ENCODE measurements around the gene SCAF8. TPM values are rescaled to one million over a fixed set of nuclear protein-coding genes. Genes with fewer than 3 reads are reported as not detected.

The SCAF8 gene
- total RNA-seq, 2 donors from 2014 or later, result 40.2 to 45.0 TPM

DNA sequence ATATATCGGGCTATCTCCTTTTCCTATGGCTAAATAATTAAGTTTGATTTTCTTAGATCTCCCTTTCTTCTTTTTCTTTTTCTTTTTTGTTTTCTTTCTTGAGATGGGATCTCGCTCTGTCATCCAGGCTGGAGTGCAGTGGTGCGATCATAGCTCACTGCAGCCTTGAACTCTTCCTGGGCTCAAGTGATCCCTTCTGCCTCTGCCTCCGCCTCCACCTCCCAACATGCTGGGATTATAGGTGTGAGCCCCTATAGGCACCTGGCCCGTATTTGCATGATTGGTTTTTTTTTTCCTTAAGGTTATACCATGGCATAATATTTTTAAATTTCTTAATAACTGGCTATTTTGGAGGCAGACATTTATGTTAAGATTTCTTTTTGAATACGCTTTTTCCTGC is 106.3 kb downstream of the SCAF8 start:
- no peak for ATAC-seq (replicated peaks in 1 of 2)
- peaks cover 10% of the 10 kb centered on the region for H3K4me1 Mint-ChIP-seq (ENCODE audit: low read depth)

DNA sequence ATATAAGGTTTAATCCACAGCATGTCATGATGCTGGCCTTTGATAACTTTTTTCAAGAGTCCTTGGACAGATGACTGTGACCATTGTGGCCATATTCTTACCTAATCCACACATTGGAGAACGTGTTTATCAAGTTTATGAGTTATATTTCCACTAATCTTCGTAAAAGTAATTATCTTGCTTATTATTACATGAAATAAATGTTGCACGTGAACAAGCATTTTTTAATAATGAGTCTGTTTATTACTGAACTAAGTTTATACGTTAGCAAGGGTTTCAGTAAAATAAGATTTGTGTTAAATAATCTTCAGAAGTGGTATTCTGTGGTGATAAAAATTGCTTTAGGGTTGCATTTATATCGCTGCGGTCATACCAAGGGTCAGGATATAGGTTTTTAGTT is 107.1 kb downstream of the SCAF8 start:
- Mint-ChIP-seq H3K36me3 (ENCODE audit: insufficient read depth in 2 of 2) (peaks cover 0 to 5% of the 10 kb centered on the region in 2 donors), H3K4me1 (ENCODE audit: low read depth) (peaks cover 10% of the 10 kb centered on the region)

More for the DNA sequence above, 106.3 kb downstream of the SCAF8 start:
- H3K27ac Mint-ChIP-seq, result no peak overlapping the region
- no peak overlapping the region for H3K4me3 Mint-ChIP-seq
- no peaks in the 10 kb centered on the region for H3K9me3 Mint-ChIP-seq
- DNase-seq, result no peak
- no peaks in the 10 kb centered on the region for H3K27me3 Mint-ChIP-seq (ENCODE audit: low read depth)
- H3K36me3 Mint-ChIP-seq (ENCODE audit: insufficient read depth in 2 of 2), result peaks cover 0 to 5% of the 10 kb centered on the region in 2 donors

DNA sequence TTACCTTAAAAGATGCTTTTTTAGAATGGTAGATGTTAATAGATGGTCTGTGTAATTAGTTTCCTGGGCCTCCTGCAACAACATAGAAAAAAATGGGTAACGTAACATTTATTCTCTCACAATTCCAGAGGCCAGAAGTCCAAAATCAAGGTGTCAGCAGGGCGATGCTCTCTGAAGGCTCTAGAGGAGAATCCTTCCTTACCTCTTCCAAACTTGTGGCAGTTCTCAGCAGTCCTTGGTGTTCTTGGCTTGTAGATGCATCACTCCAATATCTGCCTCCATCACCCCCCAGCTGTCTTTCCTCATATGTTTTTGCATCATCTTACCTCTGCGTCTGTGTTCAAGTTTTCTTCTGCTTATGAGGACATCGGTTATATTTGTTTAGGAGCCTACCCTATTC is 107.9 kb downstream of the SCAF8 start:
- no peaks in the 10 kb centered on the region for H3K27me3 Mint-ChIP-seq (ENCODE audit: low read depth)
- ATAC-seq (replicated peaks in 1 of 2) (no peak), DNase-seq (no peak)
- no peaks in the 10 kb centered on the region for H3K9me3 Mint-ChIP-seq
- H3K4me1 Mint-ChIP-seq (ENCODE audit: low read depth), result peaks cover 10% of the 10 kb centered on the region
- no peak overlapping the region for H3K4me3 Mint-ChIP-seq
- H3K27ac Mint-ChIP-seq, result no peak overlapping the region
- H3K36me3 Mint-ChIP-seq (ENCODE audit: insufficient read depth in 2 of 2), result peaks cover 0 to 5% of the 10 kb centered on the region in 2 donors

More for the DNA sequence above, 107.1 kb downstream of the SCAF8 start:
- Mint-ChIP-seq H3K9me3 (no peaks in the 10 kb centered on the region), H3K27me3 (ENCODE audit: low read depth) (no peaks in the 10 kb centered on the region), H3K4me3 (no peak overlapping the region), H3K27ac (no peak overlapping the region)
- DNase-seq (no peak), ATAC-seq (replicated peaks in 1 of 2) (no peak)

DNA sequence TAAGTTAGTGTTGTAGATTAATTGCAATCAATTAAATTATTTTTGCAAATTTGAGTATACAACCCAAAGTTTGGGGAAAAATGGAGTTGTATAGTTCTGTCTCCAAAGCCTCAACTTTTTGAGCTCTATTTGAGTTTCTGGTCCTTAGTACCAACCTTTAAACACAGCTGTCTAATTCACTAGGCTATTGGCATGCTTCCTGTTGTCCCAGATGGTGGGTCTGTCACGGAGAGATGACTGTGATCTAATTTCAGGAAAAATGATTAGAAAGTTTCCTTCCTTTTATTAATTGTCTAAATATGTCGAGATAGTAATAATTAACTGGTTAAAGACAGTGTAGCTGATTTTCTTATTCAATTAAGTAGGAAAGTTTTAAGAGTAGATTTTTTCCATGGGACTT is 109.6 kb downstream of the SCAF8 start:
- H3K9me3 Mint-ChIP-seq, result no peaks in the 10 kb centered on the region
- ATAC-seq (replicated peaks in 1 of 2) (no peak), DNase-seq (no peak)
- no peak overlapping the region for H3K27ac Mint-ChIP-seq
- no peaks in the 10 kb centered on the region for H3K27me3 Mint-ChIP-seq (ENCODE audit: low read depth)
- H3K4me1 Mint-ChIP-seq (ENCODE audit: low read depth), result peaks cover 10% of the 10 kb centered on the region
- peaks cover 0 to 7% of the 10 kb centered on the region in 2 donors for H3K36me3 Mint-ChIP-seq (ENCODE audit: insufficient read depth in 2 of 2)
- H3K4me3 Mint-ChIP-seq, result no peak overlapping the region

DNA sequence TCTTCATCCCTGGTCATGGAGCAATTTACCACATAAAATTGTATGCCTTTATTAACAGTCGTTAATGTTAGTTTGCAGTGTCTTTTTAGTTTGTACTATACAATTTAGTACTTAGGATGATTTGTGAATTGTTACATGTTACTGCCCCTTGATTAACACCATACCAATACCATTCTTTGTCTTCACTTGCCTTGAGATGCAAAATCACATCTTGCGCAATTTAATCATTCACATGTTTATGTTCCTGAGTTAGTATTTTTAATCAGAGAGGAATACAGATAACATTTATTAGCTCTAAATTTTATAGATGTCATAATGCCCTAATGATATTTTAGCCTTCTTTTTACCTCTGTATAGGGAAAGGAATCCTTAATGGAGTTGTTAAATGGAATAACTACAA is 114.1 kb downstream of the SCAF8 start:
- H3K4me1 Mint-ChIP-seq (ENCODE audit: low read depth), result peaks cover 27% of the 10 kb centered on the region
- no peak for ATAC-seq (replicated peaks in 1 of 2)

DNA sequence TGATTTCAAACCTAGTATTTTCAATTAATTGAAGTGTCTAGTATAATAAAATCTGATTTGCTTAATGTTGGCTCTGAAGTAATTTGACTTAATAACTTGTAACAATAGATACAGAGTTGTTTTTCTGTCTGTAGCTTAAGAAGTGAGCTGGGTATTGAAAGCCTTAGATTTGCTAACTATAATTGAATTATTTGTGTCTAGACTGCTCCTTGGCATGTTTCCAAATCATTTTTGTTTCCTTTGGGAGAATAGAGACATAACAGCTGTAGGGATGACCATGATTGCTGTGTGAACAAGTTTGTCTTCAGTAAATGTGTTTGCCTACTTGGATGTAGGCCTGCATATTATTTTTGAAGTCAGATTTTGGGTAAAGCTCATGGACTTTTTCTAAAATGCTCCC is 115.4 kb downstream of the SCAF8 start:
- Mint-ChIP-seq H3K4me1 (ENCODE audit: low read depth) (peaks cover 29% of the 10 kb centered on the region), H3K4me3 (no peak overlapping the region), H3K9me3 (no peaks in the 10 kb centered on the region), H3K36me3 (ENCODE audit: insufficient read depth in 2 of 2) (peaks cover 6 to 15% of the 10 kb centered on the region in 2 donors), H3K27ac (peak overlapping the region; percentile 17), H3K27me3 (ENCODE audit: low read depth) (no peaks in the 10 kb centered on the region)
- ATAC-seq (replicated peaks in 1 of 2), result no peak
- DNase-seq, result no peak

More for the DNA sequence above, 114.1 kb downstream of the SCAF8 start:
- Mint-ChIP-seq H3K27ac (peak overlapping the region; percentile 16), H3K9me3 (no peaks in the 10 kb centered on the region), H3K36me3 (ENCODE audit: insufficient read depth in 2 of 2) (peaks cover 3 to 10% of the 10 kb centered on the region in 2 donors), H3K4me3 (no peak overlapping the region), H3K27me3 (ENCODE audit: low read depth) (no peaks in the 10 kb centered on the region)
- no peak for DNase-seq

DNA sequence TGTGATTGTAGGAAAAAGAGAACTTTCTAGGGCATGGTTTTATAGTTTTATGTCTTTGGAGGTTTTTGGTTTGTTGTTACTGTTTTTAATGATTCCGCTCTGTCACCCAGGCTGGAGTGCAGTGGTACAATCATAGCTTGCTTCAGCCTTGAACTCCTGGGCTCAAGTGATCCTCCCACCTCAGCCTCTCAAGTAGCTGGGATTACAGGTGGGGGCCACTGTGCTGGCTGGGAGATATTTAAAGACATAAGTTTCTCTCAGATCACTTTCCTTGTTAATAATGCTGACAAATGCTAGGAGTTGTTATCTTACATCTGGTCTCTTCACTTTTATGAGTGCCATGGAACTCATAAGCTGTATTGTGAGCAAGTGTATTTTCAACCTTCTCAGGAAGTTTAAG is 116.3 kb downstream of the SCAF8 start:
- peaks cover 6 to 15% of the 10 kb centered on the region in 2 donors for H3K36me3 Mint-ChIP-seq (ENCODE audit: insufficient read depth in 2 of 2)
- no peak overlapping the region for H3K27ac Mint-ChIP-seq
- H3K4me3 Mint-ChIP-seq, result no peak overlapping the region
- no peak for ATAC-seq (replicated peaks in 1 of 2)
- H3K4me1 Mint-ChIP-seq (ENCODE audit: low read depth), result peaks cover 24% of the 10 kb centered on the region
- DNase-seq, result no peak
- H3K27me3 Mint-ChIP-seq (ENCODE audit: low read depth), result no peaks in the 10 kb centered on the region
- no peaks in the 10 kb centered on the region for H3K9me3 Mint-ChIP-seq

DNA sequence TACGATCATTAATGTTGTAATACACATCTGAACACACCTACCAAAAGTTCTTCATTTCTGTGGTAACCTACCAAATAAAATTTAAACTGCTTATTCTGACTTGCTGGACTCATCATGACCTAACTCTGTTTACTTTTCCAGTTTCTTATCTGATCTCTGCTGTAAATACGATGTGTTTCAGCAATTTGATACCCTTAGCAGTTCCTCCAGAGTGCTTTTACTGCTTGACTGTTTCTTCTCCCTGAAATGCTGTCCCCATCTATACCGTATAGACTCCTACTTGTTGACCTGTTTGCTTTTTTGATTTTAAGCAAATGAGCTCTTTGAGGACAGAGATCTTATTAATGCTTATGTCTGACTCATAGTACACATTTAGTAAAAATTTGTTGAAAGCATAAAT is 119.5 kb downstream of the SCAF8 start:
- ATAC-seq (replicated peaks in 1 of 2) (no peak), DNase-seq (no peak)
- Mint-ChIP-seq H3K27ac (peak overlapping the region; percentile 11), H3K27me3 (ENCODE audit: low read depth) (no peaks in the 10 kb centered on the region), H3K9me3 (no peaks in the 10 kb centered on the region), H3K4me3 (no peak overlapping the region), H3K4me1 (ENCODE audit: low read depth) (peaks cover 27% of the 10 kb centered on the region), H3K36me3 (ENCODE audit: insufficient read depth in 2 of 2) (peaks cover 6 to 13% of the 10 kb centered on the region in 2 donors)

DNA sequence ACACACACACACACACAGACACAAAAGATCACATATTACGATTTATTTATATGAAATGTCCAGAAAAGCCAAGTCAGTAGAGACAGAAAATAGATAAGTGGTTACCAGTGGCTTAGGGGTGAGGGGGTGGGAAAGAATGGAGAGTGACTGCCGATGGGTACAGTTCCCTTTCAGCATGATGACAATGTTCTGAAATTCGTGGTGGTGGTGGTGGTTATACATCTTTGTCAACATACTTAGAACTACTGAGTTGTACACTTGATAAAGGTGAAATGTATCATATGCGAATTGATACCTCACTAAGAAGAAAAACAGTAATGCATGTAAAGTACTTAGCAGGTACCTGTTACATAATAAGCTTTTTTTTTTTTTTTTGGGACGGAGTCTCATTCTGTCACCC is 124.3 kb downstream of the SCAF8 start:
- DNase-seq (peak; percentile 13 to 21), ATAC-seq (replicated peaks in 1 of 2) (peak; percentile 77 to 86)
- Mint-ChIP-seq H3K9me3 (no peaks in the 10 kb centered on the region), H3K27ac (no peak overlapping the region), H3K36me3 (ENCODE audit: insufficient read depth in 2 of 2) (peaks cover 3 to 5% of the 10 kb centered on the region in 2 donors), H3K4me3 (no peak overlapping the region), H3K27me3 (ENCODE audit: low read depth) (no peaks in the 10 kb centered on the region), H3K4me1 (ENCODE audit: low read depth) (peaks cover 12% of the 10 kb centered on the region)

DNA sequence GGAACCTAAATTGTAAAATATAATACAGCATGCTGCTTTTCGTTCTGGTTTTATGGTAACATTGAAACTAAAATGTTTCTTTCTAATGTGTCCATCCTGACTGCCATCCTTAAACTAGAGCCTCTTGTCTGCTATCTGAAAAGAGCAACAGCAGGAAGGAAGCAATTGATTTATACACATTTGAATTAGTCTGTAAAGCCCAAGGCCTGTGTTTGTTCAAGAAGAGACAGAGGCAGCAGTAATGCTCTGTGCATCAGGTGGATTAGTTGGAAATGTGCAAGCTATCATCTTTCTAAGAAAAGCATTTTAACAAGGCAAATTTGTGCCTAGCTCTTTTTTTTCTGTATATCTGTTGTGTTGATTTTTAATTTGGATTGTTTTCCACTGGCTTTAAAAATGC is 128.6 kb downstream of the SCAF8 start:
- no peak for ATAC-seq (replicated peaks in 1 of 2)
- H3K9me3 Mint-ChIP-seq, result no peaks in the 10 kb centered on the region
- peaks cover 1 to 2% of the 10 kb centered on the region in 2 donors for H3K36me3 Mint-ChIP-seq (ENCODE audit: insufficient read depth in 2 of 2)
- no peak for DNase-seq
- H3K4me1 Mint-ChIP-seq (ENCODE audit: low read depth), result peaks cover 19% of the 10 kb centered on the region
- H3K27me3 Mint-ChIP-seq (ENCODE audit: low read depth), result no peaks in the 10 kb centered on the region
- no peak overlapping the region for H3K4me3 Mint-ChIP-seq
- no peak overlapping the region for H3K27ac Mint-ChIP-seq

DNA sequence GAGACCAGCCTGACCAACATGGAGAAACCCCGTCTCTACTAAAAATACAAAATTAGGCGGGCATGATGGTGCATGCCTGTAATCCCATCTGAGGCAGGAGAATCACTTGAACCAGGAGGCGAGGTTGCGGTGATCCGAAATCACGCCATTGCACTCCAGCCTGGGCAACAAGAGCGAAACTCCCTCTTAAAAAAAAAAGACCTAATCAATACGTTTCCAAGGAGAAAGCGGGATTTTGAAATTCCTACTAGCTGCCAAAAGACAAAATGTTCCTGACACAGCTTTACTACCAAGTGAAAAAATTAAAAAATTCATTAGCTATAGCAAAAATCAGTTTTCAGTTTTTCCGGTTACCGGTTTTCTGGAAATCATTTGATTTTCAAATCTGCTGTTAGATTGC is 129.3 kb downstream of the SCAF8 start:
- DNase-seq (no peak), ATAC-seq (replicated peaks in 1 of 2) (no peak)
- H3K27me3 Mint-ChIP-seq (ENCODE audit: low read depth), result no peaks in the 10 kb centered on the region
- H3K9me3 Mint-ChIP-seq, result no peaks in the 10 kb centered on the region
- H3K27ac Mint-ChIP-seq, result no peak overlapping the region
- peaks cover 16% of the 10 kb centered on the region for H3K4me1 Mint-ChIP-seq (ENCODE audit: low read depth)
- no peak overlapping the region for H3K4me3 Mint-ChIP-seq
- H3K36me3 Mint-ChIP-seq (ENCODE audit: insufficient read depth in 2 of 2), result peaks cover 1 to 2% of the 10 kb centered on the region in 2 donors

DNA sequence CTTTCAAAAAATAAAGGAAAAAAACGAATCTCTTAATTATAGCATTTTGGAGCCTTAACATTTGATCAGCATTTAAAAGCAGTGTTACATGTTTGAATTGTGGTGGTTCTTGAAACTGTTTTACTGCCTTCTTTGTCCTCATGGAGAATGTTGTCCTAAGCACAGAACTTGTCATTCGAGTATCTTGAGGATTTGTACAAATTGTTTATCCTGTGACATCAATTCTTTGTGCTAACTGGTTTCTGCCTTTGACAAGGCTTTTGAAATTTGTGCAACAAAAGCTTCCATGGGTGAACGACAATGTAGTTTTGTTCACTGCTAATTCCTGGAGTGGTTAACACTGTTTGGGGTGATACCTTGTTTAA is 130.8 kb downstream of the SCAF8 start:
- ATAC-seq (replicated peaks in 1 of 2) (no peak), DNase-seq (no peak)
- Mint-ChIP-seq H3K4me1 (ENCODE audit: low read depth) (peaks cover 23% of the 10 kb centered on the region), H3K9me3 (no peaks in the 10 kb centered on the region), H3K27me3 (ENCODE audit: low read depth) (no peaks in the 10 kb centered on the region), H3K4me3 (no peak overlapping the region), H3K36me3 (ENCODE audit: insufficient read depth in 2 of 2) (peaks cover 1 to 2% of the 10 kb centered on the region in 2 donors), H3K27ac (no peak overlapping the region)

DNA sequence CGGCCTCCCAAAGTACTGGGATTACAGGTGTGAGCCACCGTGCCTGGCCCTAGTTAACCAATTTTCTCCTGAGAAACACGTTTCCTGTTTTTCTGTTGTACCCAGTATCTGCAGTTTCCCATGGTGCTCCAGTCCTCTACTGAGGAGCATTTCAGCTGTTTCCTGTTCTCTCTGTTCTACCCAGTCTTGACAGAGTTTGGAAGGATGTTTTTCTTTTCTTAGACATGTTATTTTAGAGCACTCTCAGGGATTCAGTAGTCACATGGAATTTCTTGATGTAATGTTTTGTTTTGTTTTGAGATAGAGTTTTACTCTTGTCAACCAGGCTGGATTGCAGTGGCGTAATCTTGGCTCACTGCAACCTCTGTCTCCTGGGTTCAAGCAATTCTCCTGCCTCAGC is 132.1 kb downstream of the SCAF8 start:
- Mint-ChIP-seq H3K27me3 (ENCODE audit: low read depth) (no peaks in the 10 kb centered on the region), H3K4me3 (no peak overlapping the region), H3K27ac (no peak overlapping the region), H3K9me3 (no peaks in the 10 kb centered on the region), H3K36me3 (ENCODE audit: insufficient read depth in 2 of 2) (peaks cover 1 to 2% of the 10 kb centered on the region in 2 donors), H3K4me1 (ENCODE audit: low read depth) (peaks cover 28% of the 10 kb centered on the region)
- no peak for ATAC-seq (replicated peaks in 1 of 2)
- DNase-seq, result no peak

DNA sequence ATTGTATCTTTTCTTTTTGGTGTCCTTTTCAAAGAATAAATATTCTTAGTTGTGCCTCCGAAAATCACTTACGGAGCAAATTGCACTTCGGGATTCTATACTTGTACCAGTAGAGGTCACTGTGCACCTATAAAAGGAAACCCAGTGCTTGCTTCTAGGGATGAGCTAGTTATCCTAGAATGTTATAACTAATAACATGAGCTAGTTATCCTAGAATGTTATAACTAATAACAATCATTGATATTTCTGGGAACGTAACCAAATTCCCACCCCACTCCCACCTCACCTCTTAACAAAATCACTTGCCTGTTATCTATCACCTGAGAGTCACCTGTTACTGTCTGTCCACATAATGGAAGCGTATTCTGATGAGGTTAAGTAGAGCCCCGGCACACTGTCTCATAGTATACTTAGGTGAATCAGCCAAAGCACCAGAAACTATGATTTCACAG is 135.0 kb downstream of the SCAF8 start:
- peaks cover 24% of the 10 kb centered on the region for H3K4me1 Mint-ChIP-seq (ENCODE audit: low read depth)
- H3K27me3 Mint-ChIP-seq (ENCODE audit: low read depth), result no peaks in the 10 kb centered on the region
- peak; percentile 54 to 67 for ATAC-seq (replicated peaks in 1 of 2)
- H3K9me3 Mint-ChIP-seq, result no peaks in the 10 kb centered on the region
- no peak overlapping the region for H3K27ac Mint-ChIP-seq
- H3K36me3 Mint-ChIP-seq (ENCODE audit: insufficient read depth in 2 of 2), result peaks cover 1 to 2% of the 10 kb centered on the region in 2 donors
- H3K4me3 Mint-ChIP-seq, result no peak overlapping the region
- DNase-seq, result no peak

Measured in activated T-cell treated with anti-CD3 and anti-CD28 coated beads, Interleukin-2, amount 50 U/mL, for 72 hours (primary cell).